ENCODE measurements around the gene RAF1.
"Not testable (repeated sequence)": the region's sequence is repeated elsewhere in the genome, so short reads cannot be mapped to it uniquely, and the experiment has no call there.

RAF1 gene

GRCh38 chr3:12643724-12644123 is 20.2 kb downstream of the RAF1 start:
- no peak overlapping the region for H3K4me3 ChIP-seq (ENCODE audit: low read length)
- H3K27ac ChIP-seq (ENCODE audit: low read depth, low read length), result no peak overlapping the region

DNA sequence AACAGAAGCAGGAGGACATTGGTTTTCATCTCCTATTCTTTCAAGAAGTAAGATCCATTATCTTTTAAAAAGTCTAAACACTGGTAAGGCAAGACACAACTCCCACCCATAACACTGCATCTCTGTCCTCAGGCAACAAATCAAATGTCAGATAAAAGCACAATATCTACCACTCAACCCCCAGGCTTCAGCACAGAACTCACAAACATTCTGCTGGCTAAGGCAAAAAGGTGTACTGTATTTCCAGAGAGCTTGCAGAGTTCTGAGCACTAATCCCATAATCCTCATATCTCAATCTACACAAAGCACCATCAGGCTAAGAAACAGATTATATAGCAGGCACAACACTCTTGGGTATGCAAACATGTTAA is 20.9 kb downstream of the RAF1 start:
- H3K27me3 ChIP-seq (ENCODE audit: insufficient read depth, low read length, poor library complexity), result no peaks in the 10 kb centered on the region
- H3K23ac ChIP-seq (ENCODE audit: low read length), result no peak overlapping the region
- no peak overlapping the region for H3K18ac ChIP-seq (ENCODE audit: low read length)
- H3K4me2 ChIP-seq (ENCODE audit: low read length), result no peak overlapping the region
- peaks cover 42% of the 10 kb centered on the region for H3K79me2 ChIP-seq (ENCODE audit: control insufficient read depth, insufficient read depth, low read length)
- no peak overlapping the region for H3K9ac ChIP-seq (ENCODE audit: low read length)
- H3K27ac ChIP-seq (ENCODE audit: low read depth, low read length), result no peak overlapping the region
- no peaks in the 10 kb centered on the region for H3K36me3 ChIP-seq (ENCODE audit: control insufficient read depth, insufficient read depth, low read length)
- H3K79me1 ChIP-seq (ENCODE audit: low read length), result peaks cover 4% of the 10 kb centered on the region
- no peak overlapping the region for H2BK120ac ChIP-seq (ENCODE audit: low read depth, low read length)
- DNase-seq, result no peak
- H3K4ac ChIP-seq (ENCODE audit: low read depth, low read length), result no peak overlapping the region
- no peaks in the 10 kb centered on the region for H3K4me1 ChIP-seq (ENCODE audit: control insufficient read depth, low read depth, low read length)
- H4K5ac ChIP-seq (ENCODE audit: low read length), result no peak overlapping the region
- no peak overlapping the region for H4K8ac ChIP-seq (ENCODE audit: low read depth, low read length)
- no peak overlapping the region for H2BK15ac ChIP-seq (replicated peaks; ENCODE audit: low read depth)
- H3K4me3 ChIP-seq (ENCODE audit: low read length), result no peak overlapping the region
- H2AK5ac ChIP-seq (ENCODE audit: low read length), result no peak overlapping the region
- H2BK5ac ChIP-seq (ENCODE audit: low read length), result no peak overlapping the region
- no peak overlapping the region for H3K56ac ChIP-seq (ENCODE audit: low read length)

More at GRCh38 chr3:12643724-12644123, 20.2 kb downstream of the RAF1 start:
- Histone ChIP-seq H3K56ac (ENCODE audit: low read length) (no peak overlapping the region), H3K79me2 (ENCODE audit: control insufficient read depth, insufficient read depth, low read length) (peaks cover 41% of the 10 kb centered on the region), H3K79me1 (ENCODE audit: low read length) (peaks cover 5% of the 10 kb centered on the region), H2BK5ac (ENCODE audit: low read length) (no peak overlapping the region), H3K36me3 (ENCODE audit: control insufficient read depth, insufficient read depth, low read length) (no peaks in the 10 kb centered on the region), H3K4me1 (ENCODE audit: control insufficient read depth, low read depth, low read length) (no peaks in the 10 kb centered on the region), H4K8ac (ENCODE audit: low read depth, low read length) (no peak overlapping the region), H3K9ac (ENCODE audit: low read length) (no peak overlapping the region), H3K4me2 (ENCODE audit: low read length) (no peak overlapping the region), H3K23ac (ENCODE audit: low read length) (no peak overlapping the region), H3K18ac (ENCODE audit: low read length) (no peak overlapping the region), H2AK5ac (ENCODE audit: low read length) (no peak overlapping the region), H4K5ac (ENCODE audit: low read length) (no peak overlapping the region), H2BK15ac (replicated peaks; ENCODE audit: low read depth) (no peak overlapping the region), H2BK120ac (ENCODE audit: low read depth, low read length) (no peak overlapping the region), H3K4ac (ENCODE audit: low read depth, low read length) (no peak overlapping the region), H3K27me3 (ENCODE audit: insufficient read depth, low read length, poor library complexity) (no peaks in the 10 kb centered on the region)
- WGBS (ENCODE audit: extremely low coverage, insufficient coverage, low lambda C conversion rate), result no CpG with 5 or more reads among the region's 1 CpG
- DNase-seq, result no peak

DNA sequence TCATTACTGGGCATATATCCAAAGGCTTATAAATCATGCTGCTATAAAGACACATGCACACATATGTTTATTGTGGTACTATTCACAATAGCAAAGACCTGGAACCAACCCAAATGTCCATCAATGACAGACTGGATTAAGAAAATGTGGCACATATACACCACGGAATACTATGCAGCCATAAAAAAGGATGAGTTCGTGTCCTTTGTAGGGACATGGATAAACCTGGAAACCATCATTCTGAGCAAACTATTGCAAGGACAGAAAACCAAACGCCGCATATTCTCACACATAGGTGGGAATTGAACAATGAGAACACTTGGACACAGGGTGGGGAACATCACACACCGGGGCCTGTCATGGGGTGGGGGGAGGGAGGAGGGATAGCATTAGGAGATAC is 23.1 kb downstream of the RAF1 start:
- H3K27me3 ChIP-seq (ENCODE audit: insufficient read depth, low read length, poor library complexity); H3K4ac ChIP-seq (ENCODE audit: low read depth, low read length); H4K8ac ChIP-seq (ENCODE audit: low read depth, low read length); H3K18ac ChIP-seq (ENCODE audit: low read length); H2AK5ac ChIP-seq (ENCODE audit: low read length); H2BK15ac ChIP-seq (replicated peaks; ENCODE audit: low read depth); H3K4me3 ChIP-seq (ENCODE audit: low read length); H3K79me1 ChIP-seq (ENCODE audit: low read length); H3K9ac ChIP-seq (ENCODE audit: low read length); H3K56ac ChIP-seq (ENCODE audit: low read length); H4K5ac ChIP-seq (ENCODE audit: low read length); H2BK120ac ChIP-seq (ENCODE audit: low read depth, low read length); H3K4me1 ChIP-seq (ENCODE audit: control insufficient read depth, low read depth, low read length); DNase-seq; H2BK5ac ChIP-seq (ENCODE audit: low read length); H3K23ac ChIP-seq (ENCODE audit: low read length); H3K4me2 ChIP-seq (ENCODE audit: low read length); H3K27ac ChIP-seq (ENCODE audit: low read depth, low read length); H3K36me3 ChIP-seq (ENCODE audit: control insufficient read depth, insufficient read depth, low read length): not testable (repeated sequence)
- H3K79me2 ChIP-seq (ENCODE audit: control insufficient read depth, insufficient read depth, low read length), result peaks cover 50% of the 10 kb centered on the region
- WGBS (ENCODE audit: extremely low coverage, insufficient coverage, low lambda C conversion rate), result no CpG with 5 or more reads among the region's 5 CpGs

GRCh38 chr3:12638105-12638504 is 25.8 kb downstream of the RAF1 start:
- no peak overlapping the region for H3K4me2 ChIP-seq (ENCODE audit: low read length)
- H4K8ac ChIP-seq (ENCODE audit: low read depth, low read length), result no peak overlapping the region
- WGBS (ENCODE audit: extremely low coverage, insufficient coverage, low lambda C conversion rate), result no CpG with 5 or more reads among the region's 1 CpG
- H2BK120ac ChIP-seq (ENCODE audit: low read depth, low read length), result no peak overlapping the region
- no peak overlapping the region for H2BK15ac ChIP-seq (replicated peaks; ENCODE audit: low read depth)
- H3K56ac ChIP-seq (ENCODE audit: low read length), result no peak overlapping the region
- H3K79me1 ChIP-seq (ENCODE audit: low read length), result peaks cover 4% of the 10 kb centered on the region
- no peaks in the 10 kb centered on the region for H3K36me3 ChIP-seq (ENCODE audit: control insufficient read depth, insufficient read depth, low read length)
- H3K4me1 ChIP-seq (ENCODE audit: control insufficient read depth, low read depth, low read length), result no peaks in the 10 kb centered on the region
- H3K27me3 ChIP-seq (ENCODE audit: insufficient read depth, low read length, poor library complexity), result no peaks in the 10 kb centered on the region
- no peak overlapping the region for H3K18ac ChIP-seq (ENCODE audit: low read length)
- H3K79me2 ChIP-seq (ENCODE audit: control insufficient read depth, insufficient read depth, low read length), result peaks cover 56% of the 10 kb centered on the region
- no peak overlapping the region for H3K27ac ChIP-seq (ENCODE audit: low read depth, low read length)
- no peak overlapping the region for H3K9ac ChIP-seq (ENCODE audit: low read length)
- no peak overlapping the region for H3K4me3 ChIP-seq (ENCODE audit: low read length)
- H3K4ac ChIP-seq (ENCODE audit: low read depth, low read length), result no peak overlapping the region
- H3K23ac ChIP-seq (ENCODE audit: low read length), result no peak overlapping the region
- H4K5ac ChIP-seq (ENCODE audit: low read length), result no peak overlapping the region
- H2AK5ac ChIP-seq (ENCODE audit: low read length), result no peak overlapping the region
- no peak overlapping the region for H2BK5ac ChIP-seq (ENCODE audit: low read length)
- DNase-seq, result no peak

GRCh38 chr3:12633108-12633507 is 30.8 kb downstream of the RAF1 start:
- Histone ChIP-seq H3K27me3 (ENCODE audit: insufficient read depth, low read length, poor library complexity) (no peaks in the 10 kb centered on the region), H3K27ac (ENCODE audit: low read depth, low read length) (no peak overlapping the region), H3K4me3 (ENCODE audit: low read length) (no peak overlapping the region), H3K18ac (ENCODE audit: low read length) (no peak overlapping the region), H2AK5ac (ENCODE audit: low read length) (no peak overlapping the region), H3K23ac (ENCODE audit: low read length) (no peak overlapping the region), H3K4me2 (ENCODE audit: low read length) (no peak overlapping the region), H3K56ac (ENCODE audit: low read length) (no peak overlapping the region), H2BK5ac (ENCODE audit: low read length) (no peak overlapping the region), H2BK120ac (ENCODE audit: low read depth, low read length) (no peak overlapping the region), H3K9ac (ENCODE audit: low read length) (no peak overlapping the region), H4K8ac (ENCODE audit: low read depth, low read length) (no peak overlapping the region), H3K36me3 (ENCODE audit: control insufficient read depth, insufficient read depth, low read length) (no peaks in the 10 kb centered on the region), H3K79me1 (ENCODE audit: low read length) (peaks cover 7% of the 10 kb centered on the region), H3K4me1 (ENCODE audit: control insufficient read depth, low read depth, low read length) (peaks cover 5% of the 10 kb centered on the region), H2BK15ac (replicated peaks; ENCODE audit: low read depth) (no peak overlapping the region), H3K4ac (ENCODE audit: low read depth, low read length) (no peak overlapping the region), H3K79me2 (ENCODE audit: control insufficient read depth, insufficient read depth, low read length) (peaks cover 65% of the 10 kb centered on the region), H4K5ac (ENCODE audit: low read length) (no peak overlapping the region)
- no CpG with 5 or more reads among the region's 4 CpGs for WGBS (ENCODE audit: extremely low coverage, insufficient coverage, low lambda C conversion rate)
- DNase-seq, result no peak

DNA sequence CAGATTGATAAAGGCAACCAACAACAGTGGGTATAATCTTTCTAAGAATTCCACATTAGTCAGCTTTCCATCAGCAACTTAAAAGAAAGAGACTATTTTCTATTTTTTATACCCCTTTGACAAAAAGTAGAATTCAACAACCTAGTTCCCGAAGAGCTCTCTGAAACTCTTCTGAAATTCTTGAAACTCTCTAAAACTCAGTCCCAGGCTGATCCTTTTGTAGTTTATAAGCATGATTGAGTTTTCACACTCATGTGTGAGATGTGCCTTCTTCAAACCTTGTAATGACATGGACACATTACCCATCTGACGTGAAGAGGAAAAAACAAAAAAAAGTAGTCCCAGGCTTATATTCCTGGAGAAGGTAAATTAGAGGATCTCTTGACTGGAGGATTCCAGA is 31.4 kb downstream of the RAF1 start:
- Histone ChIP-seq H3K4me3 (ENCODE audit: low read length) (no peak overlapping the region), H2BK5ac (ENCODE audit: low read length) (no peak overlapping the region), H2AK5ac (ENCODE audit: low read length) (no peak overlapping the region), H2BK120ac (ENCODE audit: low read depth, low read length) (no peak overlapping the region), H3K56ac (ENCODE audit: low read length) (no peak overlapping the region), H3K9ac (ENCODE audit: low read length) (no peak overlapping the region), H3K27ac (ENCODE audit: low read depth, low read length) (no peak overlapping the region), H3K27me3 (ENCODE audit: insufficient read depth, low read length, poor library complexity) (no peaks in the 10 kb centered on the region), H3K4ac (ENCODE audit: low read depth, low read length) (no peak overlapping the region), H4K8ac (ENCODE audit: low read depth, low read length) (no peak overlapping the region), H3K18ac (ENCODE audit: low read length) (no peak overlapping the region), H3K79me2 (ENCODE audit: control insufficient read depth, insufficient read depth, low read length) (peaks cover 65% of the 10 kb centered on the region), H3K4me1 (ENCODE audit: control insufficient read depth, low read depth, low read length) (peaks cover 5% of the 10 kb centered on the region), H3K79me1 (ENCODE audit: low read length) (peaks cover 9% of the 10 kb centered on the region), H3K23ac (ENCODE audit: low read length) (no peak overlapping the region), H3K4me2 (ENCODE audit: low read length) (no peak overlapping the region), H2BK15ac (replicated peaks; ENCODE audit: low read depth) (no peak overlapping the region), H3K36me3 (ENCODE audit: control insufficient read depth, insufficient read depth, low read length) (no peaks in the 10 kb centered on the region), H4K5ac (ENCODE audit: low read length) (no peak overlapping the region)
- no CpG with 5 or more reads among the region's 2 CpGs for WGBS (ENCODE audit: extremely low coverage, insufficient coverage, low lambda C conversion rate)
- DNase-seq, result no peak
